NCI-H82 treated with DMSO at 0.1 percent for 48 hours (cell line): ENCODE measurements around the gene ADAMTS14.
"Not testable (repeated sequence)": the region's sequence is repeated elsewhere in the genome, so short reads cannot be mapped to it uniquely, and the experiment has no call there.

ENCODE experiments used
- DNase-seq: peaks from one replicate; lab custom pipeline; 2025; ENCODE audit not compliant: unreplicated experiment; lab: John Stamatoyannopoulos, UW

ADAMTS14 gene

GRCh38 chr10:70657041-70657440 lies 15.3 kb upstream of the ADAMTS14 start:
- no peak for DNase-seq

GRCh38 chr10:70658582-70659136 lies 13.6 kb upstream of the ADAMTS14 start:
- DNase-seq: no peak

GRCh38 chr10:70659306-70659705 lies 13.0 kb upstream of the ADAMTS14 start:
- DNase-seq: no peak

- DNase-seq: no peak
These were observed 11.6 kb upstream of the ADAMTS14 start for GRCh38 chr10:70660722-70661121.

- DNase-seq: no peak
These were observed 10.5 kb upstream of the ADAMTS14 start for GRCh38 chr10:70661623-70662361.

- DNase-seq: no peak
These were observed 9.7 kb upstream of the ADAMTS14 start for GRCh38 chr10:70662362-70663220.

GRCh38 chr10:70663458-70664409 lies 8.6 kb upstream of the ADAMTS14 start:
- not testable (repeated sequence) for DNase-seq

- no peak for DNase-seq
These were observed 7.6 kb upstream of the ADAMTS14 start for GRCh38 chr10:70664702-70665195.

- DNase-seq: no peak
These were observed 5.1 kb upstream of the ADAMTS14 start for GRCh38 chr10:70666960-70667798.

GRCh38 chr10:70667818-70668217 lies 4.5 kb upstream of the ADAMTS14 start:
- not testable (repeated sequence) for DNase-seq

GRCh38 chr10:70668454-70668970 lies 3.8 kb upstream of the ADAMTS14 start:
- no peak for DNase-seq

- DNase-seq: no peak
These were observed 3.3 kb upstream of the ADAMTS14 start for GRCh38 chr10:70669015-70669414.

GRCh38 chr10:70669732-70670317 lies 2.5 kb upstream of the ADAMTS14 start:
- no peak for DNase-seq

- no peak for DNase-seq
These were observed 614 bp upstream of the ADAMTS14 start for GRCh38 chr10:70671619-70672164.

- DNase-seq: no peak
These were observed 980 bp downstream of the ADAMTS14 start for GRCh38 chr10:70673043-70673928.

GRCh38 chr10:70673929-70674559 lies 1.7 kb downstream of the ADAMTS14 start:
- DNase-seq: no peak
